ENCODE results near the gene ADAMTSL2.

- TF ChIP-seq, protein P1, sequence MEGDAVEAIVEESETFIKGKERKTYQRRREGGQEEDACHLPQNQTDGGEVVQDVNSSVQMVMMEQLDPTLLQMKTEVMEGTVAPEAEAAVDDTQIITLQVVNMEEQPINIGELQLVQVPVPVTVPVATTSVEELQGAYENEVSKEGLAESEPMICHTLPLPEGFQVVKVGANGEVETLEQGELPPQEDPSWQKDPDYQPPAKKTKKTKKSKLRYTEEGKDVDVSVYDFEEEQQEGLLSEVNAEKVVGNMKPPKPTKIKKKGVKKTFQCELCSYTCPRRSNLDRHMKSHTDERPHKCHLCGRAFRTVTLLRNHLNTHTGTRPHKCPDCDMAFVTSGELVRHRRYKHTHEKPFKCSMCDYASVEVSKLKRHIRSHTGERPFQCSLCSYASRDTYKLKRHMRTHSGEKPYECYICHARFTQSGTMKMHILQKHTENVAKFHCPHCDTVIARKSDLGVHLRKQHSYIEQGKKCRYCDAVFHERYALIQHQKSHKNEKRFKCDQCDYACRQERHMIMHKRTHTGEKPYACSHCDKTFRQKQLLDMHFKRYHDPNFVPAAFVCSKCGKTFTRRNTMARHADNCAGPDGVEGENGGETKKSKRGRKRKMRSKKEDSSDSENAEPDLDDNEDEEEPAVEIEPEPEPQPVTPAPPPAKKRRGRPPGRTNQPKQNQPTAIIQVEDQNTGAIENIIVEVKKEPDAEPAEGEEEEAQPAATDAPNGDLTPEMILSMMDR (IDR thresholded peaks at IDR 0.05) = no peak
- TF ChIP-seq POLR2A (IDR thresholded peaks at IDR 0.05) = no peak
- TF ChIP-seq EP300 (IDR thresholded peaks at IDR 0.05) = no peak
These were observed 40.5 kb upstream of the ADAMTSL2 start for GRCh38 chr9:133493845-133494540.

Data from tibial nerve (tissue), 4 donors.